ENCODE data around the gene PSMD1.

GRCh38 chr2:231117148-231117547 lies 60.5 kb downstream of the PSMD1 start:
- TF ChIP-seq ARNT (IDR thresholded peaks at IDR 0.05) (no peak), L3MBTL2 (conservative IDR thresholded peaks at IDR 0.05) (no peak), BHLHE40 (IDR thresholded peaks at IDR 0.05; ENCODE audit: borderline replicate concordance) (no peak), FOXK2 (IDR thresholded peaks at IDR 0.05) (no peak), LEF1 (IDR thresholded peaks at IDR 0.05; ENCODE audit: borderline replicate concordance) (no peak), FOXM1 (IDR thresholded peaks at IDR 0.05; ENCODE audit: borderline replicate concordance) (no peak), SUZ12 (IDR thresholded peaks at IDR 0.05) (no peak), SP1 (IDR thresholded peaks at IDR 0.05) (no peak), ELF4 (IDR thresholded peaks at IDR 0.05) (no peak), TARDBP (IDR thresholded peaks at IDR 0.05) (no peak), NFRKB (IDR thresholded peaks at IDR 0.05) (no peak)
- TF ChIP-seq, protein P1, sequence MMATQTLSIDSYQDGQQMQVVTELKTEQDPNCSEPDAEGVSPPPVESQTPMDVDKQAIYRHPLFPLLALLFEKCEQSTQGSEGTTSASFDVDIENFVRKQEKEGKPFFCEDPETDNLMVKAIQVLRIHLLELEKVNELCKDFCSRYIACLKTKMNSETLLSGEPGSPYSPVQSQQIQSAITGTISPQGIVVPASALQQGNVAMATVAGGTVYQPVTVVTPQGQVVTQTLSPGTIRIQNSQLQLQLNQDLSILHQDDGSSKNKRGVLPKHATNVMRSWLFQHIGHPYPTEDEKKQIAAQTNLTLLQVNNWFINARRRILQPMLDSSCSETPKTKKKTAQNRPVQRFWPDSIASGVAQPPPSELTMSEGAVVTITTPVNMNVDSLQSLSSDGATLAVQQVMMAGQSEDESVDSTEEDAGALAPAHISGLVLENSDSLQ (IDR thresholded peaks at IDR 0.05): no peak

Data from HEK293T (cell line).